GM21367 (cell line): ENCODE data around the gene KLF7.

ENCODE experiments used
- ATAC-seq: cut with Tn5 transposase; IDR thresholded peaks from one replicate; pipeline ENCODE4 v1.9.1; 2021; ENCODE audit not compliant: unreplicated experiment

KLF7 gene

DNA sequence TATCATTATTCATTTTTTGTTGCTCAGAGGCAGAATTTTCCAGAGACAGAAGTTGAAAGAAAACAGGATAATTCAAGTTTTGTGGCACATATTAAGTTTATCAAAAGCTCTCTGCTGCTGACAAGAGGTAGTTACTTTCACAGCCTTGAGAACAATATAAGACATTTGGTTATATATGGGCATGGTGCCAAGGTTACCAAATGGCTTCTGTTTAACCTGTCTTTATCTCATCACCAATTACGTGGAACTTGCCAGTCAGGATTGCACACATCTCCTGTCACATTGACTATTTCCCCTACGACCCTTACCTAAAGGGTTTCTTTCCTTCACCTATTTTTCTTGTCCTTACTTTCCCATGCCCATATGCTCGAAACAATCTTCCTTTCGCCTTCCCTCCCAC lies 35.9 kb downstream of the KLF7 start:
- ATAC-seq = no peak

DNA sequence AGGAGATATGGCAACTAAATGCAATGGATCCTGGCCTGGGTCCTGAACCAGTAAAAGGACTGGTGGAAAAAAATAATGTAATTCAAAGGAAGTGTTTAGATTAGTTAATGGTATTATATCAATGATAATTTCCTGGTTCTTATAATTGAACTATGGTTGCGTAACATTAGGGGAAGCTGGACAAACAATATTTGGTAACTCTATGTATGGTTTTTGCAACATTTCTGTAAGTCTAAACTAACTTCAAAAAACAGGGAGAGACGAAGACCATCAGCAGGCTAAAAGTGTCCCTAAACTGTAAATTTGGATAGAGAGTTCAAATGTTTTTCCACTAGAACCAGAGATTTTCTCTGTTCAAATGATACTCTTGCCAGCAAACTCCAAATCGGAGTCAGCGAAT lies 36.9 kb downstream of the KLF7 start:
- ATAC-seq = no peak

DNA sequence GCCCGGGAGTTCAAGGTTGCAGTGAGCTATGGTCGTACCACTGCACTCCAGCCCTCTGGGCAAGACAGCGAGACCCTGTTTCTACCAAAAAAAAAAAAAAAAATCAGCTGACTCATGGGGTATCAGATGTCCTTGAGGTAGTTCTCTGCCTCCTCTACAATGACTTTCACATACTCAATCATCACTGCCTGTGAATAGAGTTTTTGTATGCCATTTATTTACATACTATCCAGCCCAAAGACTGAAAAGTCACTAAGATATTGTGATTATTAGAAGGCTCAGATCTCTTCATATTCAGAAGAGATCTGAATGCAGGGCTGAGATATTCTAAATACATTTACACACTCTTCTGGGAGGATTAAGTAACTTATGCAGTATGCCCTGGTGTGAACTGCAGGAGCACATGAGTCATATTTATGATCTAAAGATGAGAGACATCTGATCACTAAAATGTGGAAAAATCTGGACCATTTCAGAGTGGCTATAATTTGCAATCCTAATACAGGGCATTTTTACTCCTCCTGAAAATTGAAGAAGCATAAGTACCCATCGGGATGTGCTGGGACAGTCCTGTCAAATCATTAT lies 38.9 kb downstream of the KLF7 start:
- ATAC-seq = no peak

DNA sequence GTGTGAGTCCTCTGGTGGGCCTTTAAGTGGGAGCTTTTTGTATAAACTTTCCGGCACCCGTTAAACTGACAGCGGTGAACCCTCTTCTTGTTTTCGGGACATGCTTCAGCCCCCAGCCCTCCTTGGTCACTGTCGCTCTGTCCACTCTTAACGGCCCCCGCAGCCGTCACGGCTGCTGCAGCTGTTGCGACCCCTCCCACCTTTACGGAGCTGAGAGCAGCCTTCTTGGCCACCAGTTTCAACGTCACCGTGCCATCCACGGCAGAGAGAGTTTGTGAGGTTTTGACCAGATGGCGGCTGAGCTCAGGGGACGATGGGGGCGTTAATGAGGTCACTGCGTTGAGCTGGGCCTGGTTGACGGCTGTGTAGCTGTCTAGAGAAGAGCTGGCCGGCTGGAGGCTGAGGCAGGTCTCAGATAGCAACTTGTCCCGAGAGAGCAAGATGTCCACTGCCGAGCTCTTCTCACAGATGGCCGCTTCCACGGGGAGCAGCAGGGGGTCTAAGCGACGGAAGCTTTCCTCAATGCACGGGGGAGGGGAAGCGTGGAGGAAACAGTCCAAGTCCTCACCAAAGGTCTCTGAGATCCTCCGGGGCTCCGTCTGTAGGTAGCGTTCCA lies 41.9 kb downstream of the KLF7 start:
- no peak for ATAC-seq

DNA sequence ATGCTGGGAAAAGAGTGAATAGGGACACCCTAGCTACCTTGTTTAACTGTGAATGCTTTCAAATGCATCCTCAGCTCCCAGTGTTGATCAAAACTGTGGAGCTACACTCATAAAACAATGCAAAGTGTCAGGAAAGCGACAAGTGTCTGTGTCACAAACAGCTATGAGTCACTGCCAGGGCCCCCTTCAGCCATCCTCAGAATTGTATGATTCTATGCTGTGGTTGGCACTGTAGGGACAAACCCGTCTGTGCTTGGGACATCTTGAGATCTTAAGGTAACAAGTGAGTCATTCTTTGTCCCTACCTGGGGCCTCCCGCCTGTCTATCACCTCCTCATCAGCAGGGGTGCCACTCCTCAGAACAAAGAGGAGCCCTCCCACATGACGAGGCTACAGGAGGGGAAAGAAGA lies 42.4 kb downstream of the KLF7 start:
- ATAC-seq = no peak

DNA sequence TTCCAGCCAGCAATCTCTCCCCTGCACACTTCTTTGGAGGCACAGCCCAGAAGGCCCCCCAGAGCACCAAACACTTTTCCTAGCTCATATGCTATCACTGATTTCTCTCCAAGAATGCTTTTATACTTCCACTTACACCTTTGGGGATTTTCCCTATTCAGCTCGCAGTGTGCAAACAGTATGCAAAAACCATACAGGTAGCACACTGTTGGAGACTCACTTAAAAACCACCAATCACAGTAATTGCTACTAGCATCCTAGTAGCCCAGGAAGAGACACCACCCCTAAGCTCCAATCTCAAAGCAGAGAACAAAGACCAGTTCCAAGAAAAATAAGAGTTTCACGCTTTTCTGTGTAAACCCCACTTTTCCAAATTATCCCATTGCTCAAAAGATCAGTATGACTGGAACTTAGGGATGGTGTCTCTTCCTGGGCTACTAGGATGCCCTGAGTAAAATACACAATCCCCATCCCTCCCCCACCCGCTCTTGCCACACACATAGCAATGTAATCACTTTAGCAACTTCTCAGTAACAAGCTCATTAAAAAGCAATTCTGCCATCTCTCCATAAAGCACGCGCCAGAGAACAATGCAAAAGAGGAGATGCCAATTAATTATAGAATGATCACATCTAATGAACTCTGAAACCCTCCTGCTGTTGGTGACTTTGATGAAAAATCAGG lies 43.0 kb downstream of the KLF7 start:
- no peak for ATAC-seq

DNA sequence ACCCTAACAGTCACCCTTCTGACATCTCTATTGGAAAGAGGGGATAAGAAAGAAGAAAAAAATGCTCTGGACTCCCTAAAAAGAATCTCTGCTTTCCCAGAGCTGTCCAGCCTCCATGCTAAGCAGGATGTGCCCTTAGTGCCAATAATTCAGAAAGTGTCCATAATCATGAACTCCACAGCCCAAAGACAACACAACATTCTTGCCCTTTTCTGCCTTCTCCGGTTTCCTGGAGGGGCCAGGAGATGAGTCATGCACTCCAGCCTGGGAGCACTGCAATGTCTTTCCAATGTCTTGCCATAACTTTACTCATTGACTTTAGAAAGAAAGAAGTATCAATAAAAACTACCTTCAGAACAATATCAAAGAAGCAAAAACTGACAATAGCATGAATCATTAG lies 44.0 kb downstream of the KLF7 start:
- ATAC-seq = no peak

DNA sequence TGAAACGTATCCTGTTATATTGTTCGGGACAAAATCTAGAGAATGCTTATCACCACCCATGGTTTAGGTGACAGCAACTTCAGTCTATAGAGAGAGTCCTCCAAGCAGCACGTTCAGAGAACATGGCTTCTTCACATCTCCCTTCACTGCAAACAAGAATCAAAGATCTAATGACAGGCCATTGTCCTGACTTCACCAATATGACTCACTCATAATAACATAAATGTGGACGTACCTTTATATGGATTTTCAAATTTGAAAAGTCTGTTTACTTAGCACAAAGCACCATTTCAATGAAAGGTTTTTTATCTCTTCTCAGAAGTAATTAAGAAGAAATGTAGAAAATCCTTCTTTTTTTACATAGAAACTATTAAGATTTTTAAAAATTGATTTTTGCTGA lies 46.7 kb downstream of the KLF7 start:
- ATAC-seq = no peak

DNA sequence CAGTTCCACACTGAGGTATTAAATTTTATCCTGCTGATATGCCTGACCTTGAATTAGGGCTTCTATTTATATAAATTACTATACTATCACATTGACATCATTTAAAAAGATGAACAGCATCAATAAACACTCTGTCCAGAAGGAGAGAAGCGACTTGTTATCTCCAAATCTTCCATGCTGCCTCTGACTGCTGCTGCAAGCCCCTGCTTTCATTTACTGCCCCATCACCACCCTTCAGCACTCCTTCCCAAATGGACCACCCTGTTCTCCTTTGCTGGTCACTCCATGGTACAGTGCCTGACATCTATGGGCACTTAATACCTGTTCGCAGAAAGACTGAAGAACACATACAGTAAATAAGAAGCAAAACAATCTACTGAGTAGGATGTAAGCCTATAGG lies 48.1 kb downstream of the KLF7 start:
- no peak for ATAC-seq

DNA sequence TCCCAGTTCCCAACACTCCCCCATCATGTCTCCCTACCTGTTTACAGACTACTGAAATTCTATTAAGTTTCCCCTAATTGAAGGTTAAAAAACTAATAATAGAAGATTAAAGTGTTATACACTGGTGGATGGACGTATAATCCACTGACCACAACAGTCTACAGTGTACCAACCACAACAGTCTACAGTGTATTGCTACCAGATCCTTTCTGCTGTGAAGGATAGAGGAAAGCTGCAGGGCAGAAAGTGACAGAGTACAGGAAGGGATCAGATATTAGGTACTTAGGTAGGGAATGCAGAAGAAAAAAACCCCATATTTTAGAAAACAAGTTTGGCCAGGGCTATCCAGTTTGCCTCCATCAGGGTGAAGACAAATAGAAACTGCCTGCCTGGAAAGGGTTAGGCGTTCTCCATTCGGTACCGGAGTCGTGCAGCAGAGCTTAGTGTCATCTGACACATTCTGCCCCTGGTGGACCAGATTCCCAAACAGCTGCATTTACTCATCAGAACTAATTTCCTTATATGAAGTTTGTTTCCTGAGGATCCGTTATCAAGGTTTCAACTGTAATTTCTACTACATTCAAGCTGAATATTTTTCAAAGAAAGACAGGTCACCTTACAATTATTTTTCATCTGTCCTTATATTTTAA lies 49.9 kb downstream of the KLF7 start:
- ATAC-seq = no peak

DNA sequence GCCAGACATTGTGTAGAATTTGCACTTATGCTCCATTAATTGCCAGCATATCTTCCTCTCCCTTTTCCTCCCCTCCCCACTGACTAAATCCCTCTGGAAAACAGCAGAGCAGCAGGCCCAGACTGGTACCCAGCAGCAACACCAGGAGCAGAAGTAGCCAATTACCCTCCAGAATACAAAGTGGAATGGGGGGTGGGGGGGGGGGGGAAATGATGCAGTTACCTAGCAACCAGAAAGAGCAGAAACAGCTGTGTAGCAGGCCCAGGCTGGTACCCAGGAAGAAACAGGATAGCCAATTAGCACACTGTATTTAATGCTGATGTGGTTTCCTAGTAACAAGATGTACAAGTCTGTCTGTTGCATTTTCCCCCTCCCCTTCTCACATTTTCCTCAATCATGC lies 52.3 kb downstream of the KLF7 start:
- ATAC-seq = no peak

DNA sequence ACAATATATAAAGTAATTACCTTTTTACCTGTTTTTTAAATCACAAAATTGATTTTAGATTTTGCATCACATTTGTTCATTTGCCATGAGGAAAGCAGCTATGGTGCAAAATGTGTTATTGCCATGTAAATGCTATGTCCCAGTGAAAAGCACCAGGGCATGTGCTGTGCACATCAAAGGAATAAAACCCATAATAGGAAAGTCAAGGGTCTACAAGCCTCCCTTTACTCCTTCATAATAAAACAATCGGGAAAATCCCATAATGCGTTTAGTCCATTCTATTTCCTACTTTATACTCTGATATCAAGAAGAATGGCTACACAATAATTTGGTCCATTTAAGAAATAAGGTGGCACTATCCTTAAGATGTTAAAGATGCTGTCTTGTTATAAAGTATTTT lies 53.0 kb downstream of the KLF7 start:
- ATAC-seq = no peak

DNA sequence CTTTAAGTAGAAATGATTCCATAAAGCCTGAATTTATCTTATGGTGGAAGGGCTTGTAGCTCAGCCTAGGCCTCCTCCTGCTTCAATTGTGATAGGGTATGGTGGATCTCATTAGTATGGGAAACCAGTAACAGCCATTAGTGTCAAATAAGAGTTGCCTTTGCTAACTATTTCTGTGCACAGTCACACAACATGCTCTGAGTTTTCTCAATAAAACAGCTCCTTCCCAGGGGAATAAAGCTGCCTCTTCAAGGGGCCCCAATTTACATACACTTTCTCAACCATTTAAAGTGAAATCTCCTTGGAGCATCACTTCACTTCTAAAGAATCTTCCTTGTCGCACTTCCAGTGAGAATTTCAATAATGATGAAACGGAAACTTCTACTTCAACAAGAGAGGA lies 53.4 kb downstream of the KLF7 start:
- ATAC-seq = no peak

DNA sequence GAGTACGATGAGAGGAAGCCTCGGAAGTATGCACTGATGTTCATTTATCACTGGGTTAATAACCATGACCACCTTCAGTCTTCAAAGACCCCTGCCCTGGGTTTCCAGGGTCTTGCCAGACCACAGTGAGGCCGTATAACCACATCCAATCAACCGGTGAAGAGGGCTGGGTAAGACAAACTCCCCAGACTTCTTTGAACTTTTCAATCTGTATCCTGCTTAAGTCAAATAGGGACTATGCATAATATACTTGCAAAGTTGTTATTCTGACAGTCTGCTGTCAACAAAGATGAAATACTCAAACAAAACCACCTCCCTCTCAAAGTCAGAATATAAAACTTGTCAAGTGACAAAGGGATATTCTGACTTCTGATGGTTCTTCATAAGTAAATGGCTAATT lies 54.0 kb downstream of the KLF7 start:
- ATAC-seq = no peak

DNA sequence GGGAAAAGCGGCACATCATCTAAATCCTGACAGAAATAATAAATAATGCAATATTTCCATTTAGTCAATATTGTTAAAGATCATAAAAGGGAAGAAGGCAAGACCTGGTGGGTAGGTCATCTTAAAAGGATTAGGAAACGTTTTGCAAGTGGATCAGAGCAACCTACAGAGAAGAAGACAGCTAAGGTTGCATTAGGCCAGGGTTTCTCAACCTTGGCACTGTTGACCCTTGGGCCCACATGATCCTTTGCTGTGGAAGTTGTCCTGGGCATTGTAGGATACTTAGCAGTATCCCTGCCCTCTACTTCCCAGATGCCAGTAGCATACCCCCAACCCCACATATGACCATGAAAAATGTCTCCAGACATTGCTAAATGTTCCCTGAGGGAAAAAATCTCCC lies 55.0 kb downstream of the KLF7 start:
- ATAC-seq = no peak

DNA sequence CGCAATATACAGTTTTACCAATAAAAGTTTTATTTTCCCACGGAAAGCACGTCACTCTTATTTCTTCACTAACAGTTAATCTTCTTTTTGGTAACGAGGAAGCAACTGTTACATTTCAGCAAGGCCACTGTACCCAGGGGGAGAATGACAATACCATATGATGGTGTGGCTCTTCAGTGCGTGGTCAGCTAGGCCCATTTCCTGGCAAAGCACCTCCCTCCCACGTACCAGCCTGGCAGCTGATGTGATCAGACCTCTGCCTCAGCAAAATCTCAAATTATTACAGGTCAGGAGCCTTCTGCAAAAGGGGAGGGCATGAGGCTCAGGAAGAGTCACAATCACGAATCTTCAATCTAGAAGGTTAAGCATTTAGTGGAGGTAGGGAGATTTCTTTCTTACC lies 55.4 kb downstream of the KLF7 start:
- no peak for ATAC-seq

DNA sequence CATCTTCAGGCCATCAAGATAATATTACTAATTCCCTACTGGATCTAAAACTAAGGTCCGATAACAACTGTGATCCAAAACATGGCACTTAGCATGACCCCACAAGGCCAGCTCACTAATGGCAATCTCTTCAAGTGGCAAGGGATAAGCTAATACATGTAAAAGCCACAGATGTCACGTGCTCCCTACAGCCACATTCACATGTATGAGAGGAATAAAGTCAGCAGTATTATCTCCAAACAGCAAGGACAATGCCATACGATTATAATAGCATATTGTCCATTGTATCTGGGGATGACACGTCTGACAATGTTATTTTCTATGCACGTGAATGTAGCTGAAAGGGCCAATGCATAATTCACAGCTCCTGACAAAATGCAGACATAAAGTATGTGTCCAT lies 56.0 kb downstream of the KLF7 start:
- ATAC-seq = no peak

DNA sequence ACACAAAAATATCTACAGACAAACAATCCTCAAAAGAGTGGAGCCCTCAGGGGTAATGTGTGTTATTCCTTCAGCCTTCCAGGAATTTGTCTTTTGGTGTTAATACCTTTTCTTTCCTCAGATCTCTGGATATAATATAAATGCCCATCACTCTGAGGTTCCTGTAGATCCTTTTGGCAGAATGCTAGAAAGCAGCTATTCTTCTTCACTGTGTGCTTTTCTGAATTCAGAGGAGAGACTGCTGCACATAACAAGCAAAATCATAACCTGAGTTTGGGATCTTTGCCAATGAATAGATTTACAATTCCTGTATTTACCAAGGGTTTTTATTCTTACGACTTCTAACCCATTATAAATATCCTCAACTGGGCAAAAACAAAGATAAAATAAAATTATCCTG lies 57.3 kb downstream of the KLF7 start:
- no peak for ATAC-seq

DNA sequence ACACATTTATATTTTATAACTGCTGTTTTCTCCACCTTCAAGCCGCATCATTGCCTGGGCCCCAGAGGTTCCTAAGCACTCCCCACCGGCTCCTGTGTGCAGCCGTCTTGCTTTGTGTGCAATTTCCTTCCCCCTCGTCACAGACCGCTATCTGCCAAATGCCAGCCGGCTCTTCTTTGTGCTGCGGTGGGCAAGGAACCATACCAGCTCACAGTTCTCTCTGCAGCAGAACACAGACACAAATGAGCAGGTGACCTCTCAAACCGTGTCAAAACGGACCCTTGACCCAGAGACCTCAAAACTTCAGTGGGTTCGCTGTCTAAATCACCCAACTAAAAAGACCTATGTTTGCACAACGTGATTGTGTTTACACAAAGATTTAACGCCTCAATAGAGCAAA lies 58.2 kb downstream of the KLF7 start:
- no peak for ATAC-seq

DNA sequence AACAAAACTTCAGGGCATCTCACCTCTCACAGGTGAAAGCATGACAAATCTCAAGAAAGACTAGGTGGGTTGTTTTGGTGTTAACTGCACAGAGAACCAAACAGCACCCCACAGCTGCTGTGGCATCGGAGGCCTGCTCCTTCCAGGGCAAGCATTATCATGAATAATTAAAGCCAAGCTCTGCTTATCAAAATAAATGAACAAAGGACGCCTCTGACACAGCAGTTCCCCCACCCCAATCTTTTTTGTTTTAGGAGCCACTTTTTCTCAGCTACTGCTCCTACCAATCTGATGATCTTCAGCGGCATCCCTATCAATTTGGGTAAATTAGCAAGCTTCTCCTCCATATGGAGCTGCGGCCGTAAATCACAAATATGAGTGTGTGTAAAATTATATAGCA lies 58.6 kb downstream of the KLF7 start:
- ATAC-seq = no peak

DNA sequence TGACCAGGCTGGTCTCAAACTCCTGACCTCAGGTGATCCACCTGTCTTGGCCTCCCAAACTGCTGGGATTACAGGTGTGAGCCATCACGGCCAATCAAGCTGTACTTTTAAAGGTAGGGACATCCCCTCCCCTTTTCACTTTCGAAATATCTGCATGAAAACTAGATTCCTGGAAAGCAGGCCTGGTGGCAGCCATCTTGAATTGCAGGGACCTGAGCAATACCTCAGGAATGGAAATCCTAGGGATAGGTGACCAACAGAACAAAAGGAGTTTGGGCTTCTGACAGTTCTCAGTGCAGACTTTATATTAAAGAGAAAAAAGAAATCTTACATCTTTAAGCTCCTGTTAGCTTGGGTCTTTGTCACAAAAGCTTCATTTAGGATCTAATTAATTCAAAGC lies 62.6 kb downstream of the KLF7 start:
- ATAC-seq = no peak

DNA sequence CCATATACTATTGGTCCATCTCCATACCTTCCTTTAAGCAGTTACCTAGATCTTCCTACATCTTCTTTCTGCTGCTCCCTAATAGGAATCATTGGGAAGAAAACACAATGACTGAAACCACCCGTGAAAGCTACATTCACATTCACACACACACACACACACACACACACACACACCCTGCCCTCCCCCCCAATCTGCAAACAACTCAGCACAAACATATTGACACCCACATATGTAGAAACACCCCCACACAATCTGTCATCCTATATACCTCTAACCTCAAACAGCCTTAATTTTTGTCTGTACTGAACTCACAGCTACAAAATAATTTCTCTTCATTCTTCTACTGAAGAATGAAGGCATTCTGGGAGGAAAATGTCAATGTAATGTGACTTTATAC lies 63.8 kb downstream of the KLF7 start:
- ATAC-seq = no peak
